Kasumi-1 (cell line): ENCODE results near the gene PLXDC1.
"Not testable (repeated sequence)": the region's sequence is repeated elsewhere in the genome, so short reads cannot be mapped to it uniquely, and the experiment has no call there.

Experiments used
- DNase-seq, 2 experiments: peaks; one replicate each; lab custom pipeline; 2025; lab: John Stamatoyannopoulos, UW

PLXDC1 gene

GRCh38 chr17:39125143-39125875 lies 26.1 kb downstream of the PLXDC1 start:
- no peak for DNase-seq

GRCh38 chr17:39123627-39124026 lies 27.8 kb downstream of the PLXDC1 start:
- no peak for DNase-seq

- DNase-seq: no peak
These were observed 28.4 kb downstream of the PLXDC1 start for GRCh38 chr17:39122991-39123390.

- DNase-seq: not testable (repeated sequence)
These were observed 29.5 kb downstream of the PLXDC1 start for GRCh38 chr17:39121919-39122318.

- no peak for DNase-seq
These were observed 32.6 kb downstream of the PLXDC1 start for GRCh38 chr17:39118674-39119419.

- DNase-seq: no peak
These were observed 35.2 kb downstream of the PLXDC1 start for GRCh38 chr17:39116224-39116623.

- DNase-seq: no peak
These were observed 36.3 kb downstream of the PLXDC1 start for GRCh38 chr17:39115135-39115534.

- no peak for DNase-seq
These were observed 36.7 kb downstream of the PLXDC1 start for GRCh38 chr17:39114723-39115122.

- DNase-seq: no peak
These were observed 37.6 kb downstream of the PLXDC1 start for GRCh38 chr17:39113871-39114270.

- DNase-seq: no peak
These were observed 40.9 kb downstream of the PLXDC1 start for GRCh38 chr17:39110435-39111136.

- DNase-seq: no peak
These were observed 42.7 kb downstream of the PLXDC1 start for GRCh38 chr17:39108461-39109375.

- DNase-seq: no peak
These were observed 43.5 kb downstream of the PLXDC1 start for GRCh38 chr17:39107973-39108372.

- no peak for DNase-seq
These were observed 44.3 kb downstream of the PLXDC1 start for GRCh38 chr17:39107155-39107554.

- no peak for DNase-seq
These were observed 45.7 kb downstream of the PLXDC1 start for GRCh38 chr17:39105705-39106104.

GRCh38 chr17:39104657-39105056 lies 46.8 kb downstream of the PLXDC1 start:
- DNase-seq: no peak

- no peak for DNase-seq
These were observed 47.4 kb downstream of the PLXDC1 start for GRCh38 chr17:39104046-39104445.

GRCh38 chr17:39101091-39101490 lies 50.3 kb downstream of the PLXDC1 start:
- no peak for DNase-seq

- DNase-seq: no peak
These were observed 50.9 kb downstream of the PLXDC1 start for GRCh38 chr17:39100530-39100929.

GRCh38 chr17:39099663-39100286 lies 51.7 kb downstream of the PLXDC1 start:
- DNase-seq: no peak

GRCh38 chr17:39098588-39098987 lies 52.8 kb downstream of the PLXDC1 start:
- DNase-seq: peak; percentile 27 to 33

- DNase-seq: no peak
These were observed 53.9 kb downstream of the PLXDC1 start for GRCh38 chr17:39097537-39097936.
